Measurements from ENCODE around the gene HSBP1.

The HSBP1 gene

DNA sequence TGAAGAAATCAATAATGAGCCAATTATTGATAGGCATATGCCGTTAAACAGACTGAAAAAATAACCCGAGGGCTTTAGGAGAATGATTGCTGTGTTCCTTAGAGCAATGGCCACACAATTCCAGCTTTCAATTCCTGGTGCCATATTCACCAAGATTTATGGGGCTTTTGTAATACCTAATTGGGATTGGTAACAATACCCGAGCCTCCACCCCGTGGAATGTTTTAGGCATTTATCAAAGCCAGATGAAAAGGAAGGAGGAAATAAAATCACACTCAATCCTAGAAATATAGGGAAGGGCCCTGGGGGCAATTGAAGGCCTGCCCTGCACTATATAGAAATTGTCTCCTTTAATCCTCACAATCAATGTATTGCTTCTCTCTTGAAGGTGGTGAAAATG lies 49.0 kb downstream of the HSBP1 start:
- Histone ChIP-seq H3K9me3 (ENCODE audit: control insufficient read depth, low read length) (no peaks in the 10 kb centered on the region), H3K4me1 (ENCODE audit: control insufficient read depth, insufficient read depth, low read length) (no peaks in the 10 kb centered on the region), H3K9ac (ENCODE audit: low read length) (no peak overlapping the region), H3K27me3 (replicated peaks; ENCODE audit: control insufficient read depth, insufficient read depth, low read length) (peaks cover 25% of the 10 kb centered on the region), H3K36me3 (ENCODE audit: control insufficient read depth, insufficient read depth, low read length, severe bottlenecking) (no peaks in the 10 kb centered on the region), H3K4me3 (ENCODE audit: low read length) (no peak overlapping the region)
- no peak for DNase-seq (ENCODE audit: low read depth)

DNA sequence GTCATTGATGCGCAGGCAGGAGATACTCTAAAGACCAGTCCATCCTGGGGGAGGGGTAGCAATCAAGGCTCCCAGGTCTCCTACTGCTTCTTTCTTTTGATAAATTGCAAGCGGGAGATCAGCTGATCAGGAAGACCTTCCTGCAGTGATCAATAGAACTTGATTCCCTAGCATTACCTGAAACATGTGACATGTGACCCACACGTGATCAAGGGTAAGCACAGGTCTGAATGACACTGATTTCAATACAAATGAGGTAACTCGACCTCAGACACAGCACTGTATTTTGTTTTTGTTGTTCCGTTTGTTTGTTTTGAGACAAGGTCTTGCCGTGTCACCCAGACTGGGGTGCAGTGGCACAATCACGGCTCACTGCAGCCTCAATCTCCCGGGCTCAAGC lies 51.5 kb downstream of the HSBP1 start:
- H3K9me3 ChIP-seq (ENCODE audit: control insufficient read depth, low read length), result no peaks in the 10 kb centered on the region
- peaks cover 13% of the 10 kb centered on the region for H3K27me3 ChIP-seq (replicated peaks; ENCODE audit: control insufficient read depth, insufficient read depth, low read length)
- H3K9ac ChIP-seq (ENCODE audit: low read length), result no peak overlapping the region
- no peaks in the 10 kb centered on the region for H3K4me1 ChIP-seq (ENCODE audit: control insufficient read depth, insufficient read depth, low read length)
- H3K4me3 ChIP-seq (ENCODE audit: low read length), result no peak overlapping the region
- H3K36me3 ChIP-seq (ENCODE audit: control insufficient read depth, insufficient read depth, low read length, severe bottlenecking), result no peaks in the 10 kb centered on the region
- no peak for DNase-seq (ENCODE audit: low read depth)

DNA sequence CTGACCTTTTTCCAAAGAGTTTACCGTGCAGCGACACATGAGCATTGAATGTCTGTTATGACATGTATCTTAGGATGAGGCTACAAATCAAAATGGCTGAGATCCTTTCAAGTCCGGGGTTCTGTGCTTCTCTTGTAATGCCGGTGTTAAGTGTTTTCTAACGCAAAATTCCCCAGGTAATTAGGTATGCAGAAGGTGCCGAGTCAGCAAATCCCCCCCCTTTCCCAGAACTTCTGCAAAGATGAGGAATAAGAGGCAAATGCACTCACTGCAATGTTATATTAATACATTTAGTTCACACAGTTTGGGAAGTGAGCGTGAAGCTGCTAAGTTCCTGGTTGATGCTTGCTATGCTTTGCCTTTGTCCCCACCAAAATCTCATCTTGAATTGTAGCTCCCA lies 54.9 kb downstream of the HSBP1 start:
- H3K4me3 ChIP-seq (ENCODE audit: low read length), result no peak overlapping the region
- no peaks in the 10 kb centered on the region for H3K36me3 ChIP-seq (ENCODE audit: control insufficient read depth, insufficient read depth, low read length, severe bottlenecking)
- H3K27me3 ChIP-seq (replicated peaks; ENCODE audit: control insufficient read depth, insufficient read depth, low read length), result peaks cover 6% of the 10 kb centered on the region
- H3K9ac ChIP-seq (ENCODE audit: low read length), result no peak overlapping the region
- peaks cover 9% of the 10 kb centered on the region for H3K9me3 ChIP-seq (ENCODE audit: control insufficient read depth, low read length)
- no peak for DNase-seq (ENCODE audit: low read depth)
- no peaks in the 10 kb centered on the region for H3K4me1 ChIP-seq (ENCODE audit: control insufficient read depth, insufficient read depth, low read length)

DNA sequence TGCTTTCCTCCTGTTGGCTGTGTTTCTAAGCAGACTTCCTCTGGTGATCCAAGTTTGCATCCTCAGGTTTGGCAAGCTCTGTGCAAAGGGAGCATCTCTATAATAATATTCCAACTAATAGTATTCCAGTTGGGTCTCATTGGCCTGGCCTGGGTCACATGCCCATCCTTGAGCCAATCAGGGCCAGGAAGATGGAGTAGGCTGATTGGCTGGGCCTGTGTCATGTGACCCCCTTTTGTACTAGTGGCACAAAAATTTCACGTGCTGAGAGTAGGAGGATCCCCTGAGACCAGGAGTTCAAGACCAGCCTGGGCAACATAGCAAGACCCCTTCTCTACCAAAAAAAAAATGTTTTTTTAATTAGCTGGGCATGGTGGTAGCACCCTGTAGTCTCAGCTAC lies 55.9 kb downstream of the HSBP1 start:
- Histone ChIP-seq H3K27me3 (replicated peaks; ENCODE audit: control insufficient read depth, insufficient read depth, low read length) (peaks cover 6% of the 10 kb centered on the region), H3K9me3 (ENCODE audit: control insufficient read depth, low read length) (peaks cover 9% of the 10 kb centered on the region), H3K9ac (ENCODE audit: low read length) (no peak overlapping the region), H3K4me3 (ENCODE audit: low read length) (no peak overlapping the region), H3K36me3 (ENCODE audit: control insufficient read depth, insufficient read depth, low read length, severe bottlenecking) (no peaks in the 10 kb centered on the region), H3K4me1 (ENCODE audit: control insufficient read depth, insufficient read depth, low read length) (no peaks in the 10 kb centered on the region)
- no peak for DNase-seq (ENCODE audit: low read depth)

Data from adipocyte (in vitro differentiated cells).